Measurements from ENCODE around the gene SMAD2. TPM values are rescaled to one million over a fixed set of nuclear protein-coding genes. Genes with fewer than 3 reads are reported as not detected.

SMAD2 gene
- polyA plus RNA-seq, 1 donor (not counting 4 experiments of a cell fraction or from before 2014, with no cell fraction given) = 87.1 TPM

DNA sequence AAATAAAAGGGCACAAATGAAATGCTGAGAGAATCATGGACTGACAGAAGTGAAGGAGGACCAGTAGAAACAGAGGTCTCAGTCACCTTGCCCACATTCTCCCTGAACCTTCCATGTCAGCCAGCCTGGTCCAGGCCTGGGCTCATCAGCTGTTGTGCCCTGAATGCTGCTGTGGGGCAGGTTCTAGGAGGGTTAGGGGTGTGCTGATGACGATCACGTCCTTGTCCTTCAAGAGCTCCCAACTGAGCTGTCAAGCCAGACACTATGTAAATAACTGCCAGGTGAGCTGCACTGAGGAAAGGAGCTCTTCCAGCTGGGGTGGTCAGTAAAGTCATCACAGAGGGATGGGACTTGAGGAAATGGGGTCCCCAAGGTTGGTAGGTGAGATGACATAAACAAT lies 156.5 kb downstream of the SMAD2 start:
- Histone ChIP-seq H3K4me1 (ENCODE audit: control insufficient read depth, extremely low read depth, insufficient read depth, low read length) (peaks cover 3% of the 10 kb centered on the region), H3K27me3 (ENCODE audit: control insufficient read depth, extremely low read depth, insufficient read depth, low read length) (peaks cover 4% of the 10 kb centered on the region), H3K27ac (ENCODE audit: control insufficient read depth, insufficient read depth, low read length) (no peak overlapping the region), H3K4me2 (ENCODE audit: control insufficient read depth, extremely low read depth, insufficient read depth, low read depth, low read length) (no peak overlapping the region), H3K4me3 (ENCODE audit: control insufficient read depth in 2 of 3, extremely low read depth in 1 of 3, insufficient read depth in 2 of 3, low read depth in 1 of 3, low read length in 3 of 3) (no peak overlapping the region), H3K9ac (ENCODE audit: control insufficient read depth, extremely low read depth, insufficient read depth, low read length) (no peak overlapping the region), H2AFZ (ENCODE audit: control insufficient read depth, low read length) (no peak overlapping the region), H3K36me3 (ENCODE audit: control insufficient read depth in 2 of 2, extremely low read depth in 1 of 2, insufficient read depth in 2 of 2, low read length in 2 of 2) (no peaks in the 10 kb centered on the region), H4K20me1 (ENCODE audit: control insufficient read depth, extremely low read depth, insufficient read depth, low read length) (no peaks in the 10 kb centered on the region), H3K9me1 (ENCODE audit: control insufficient read depth, extremely low read depth, insufficient read depth, low read length) (no peaks in the 10 kb centered on the region), H3K79me2 (ENCODE audit: control insufficient read depth, insufficient read depth, low read length) (no peaks in the 10 kb centered on the region), H3K9me3 (ENCODE audit: control insufficient read depth, low read depth, low read length) (no peaks in the 10 kb centered on the region)
- dilution Hi-C loops (cut with MboI; ENCODE audit: extremely low pct_ligation_motif_present, low sequenced_read_pairs) = no loop called here
- FAIRE-seq (no peak), DNase-seq (ENCODE audit: low read depth, low spot score) (no peak)
- TF ChIP-seq, protein P1, sequence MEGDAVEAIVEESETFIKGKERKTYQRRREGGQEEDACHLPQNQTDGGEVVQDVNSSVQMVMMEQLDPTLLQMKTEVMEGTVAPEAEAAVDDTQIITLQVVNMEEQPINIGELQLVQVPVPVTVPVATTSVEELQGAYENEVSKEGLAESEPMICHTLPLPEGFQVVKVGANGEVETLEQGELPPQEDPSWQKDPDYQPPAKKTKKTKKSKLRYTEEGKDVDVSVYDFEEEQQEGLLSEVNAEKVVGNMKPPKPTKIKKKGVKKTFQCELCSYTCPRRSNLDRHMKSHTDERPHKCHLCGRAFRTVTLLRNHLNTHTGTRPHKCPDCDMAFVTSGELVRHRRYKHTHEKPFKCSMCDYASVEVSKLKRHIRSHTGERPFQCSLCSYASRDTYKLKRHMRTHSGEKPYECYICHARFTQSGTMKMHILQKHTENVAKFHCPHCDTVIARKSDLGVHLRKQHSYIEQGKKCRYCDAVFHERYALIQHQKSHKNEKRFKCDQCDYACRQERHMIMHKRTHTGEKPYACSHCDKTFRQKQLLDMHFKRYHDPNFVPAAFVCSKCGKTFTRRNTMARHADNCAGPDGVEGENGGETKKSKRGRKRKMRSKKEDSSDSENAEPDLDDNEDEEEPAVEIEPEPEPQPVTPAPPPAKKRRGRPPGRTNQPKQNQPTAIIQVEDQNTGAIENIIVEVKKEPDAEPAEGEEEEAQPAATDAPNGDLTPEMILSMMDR (optimal IDR thresholded peaks at IDR 0.05 in 1 of 3, IDR thresholded peaks at IDR 0.05 in 1 of 3, conservative IDR thresholded peaks at IDR 0.05 in 1 of 3; ENCODE audit: extremely low read depth in 1 of 3, insufficient read depth in 2 of 3, low read length in 3 of 3) = no peak
- no peak for TF ChIP-seq EZH2 (IDR thresholded peaks at IDR 0.05; ENCODE audit: low read length)

DNA sequence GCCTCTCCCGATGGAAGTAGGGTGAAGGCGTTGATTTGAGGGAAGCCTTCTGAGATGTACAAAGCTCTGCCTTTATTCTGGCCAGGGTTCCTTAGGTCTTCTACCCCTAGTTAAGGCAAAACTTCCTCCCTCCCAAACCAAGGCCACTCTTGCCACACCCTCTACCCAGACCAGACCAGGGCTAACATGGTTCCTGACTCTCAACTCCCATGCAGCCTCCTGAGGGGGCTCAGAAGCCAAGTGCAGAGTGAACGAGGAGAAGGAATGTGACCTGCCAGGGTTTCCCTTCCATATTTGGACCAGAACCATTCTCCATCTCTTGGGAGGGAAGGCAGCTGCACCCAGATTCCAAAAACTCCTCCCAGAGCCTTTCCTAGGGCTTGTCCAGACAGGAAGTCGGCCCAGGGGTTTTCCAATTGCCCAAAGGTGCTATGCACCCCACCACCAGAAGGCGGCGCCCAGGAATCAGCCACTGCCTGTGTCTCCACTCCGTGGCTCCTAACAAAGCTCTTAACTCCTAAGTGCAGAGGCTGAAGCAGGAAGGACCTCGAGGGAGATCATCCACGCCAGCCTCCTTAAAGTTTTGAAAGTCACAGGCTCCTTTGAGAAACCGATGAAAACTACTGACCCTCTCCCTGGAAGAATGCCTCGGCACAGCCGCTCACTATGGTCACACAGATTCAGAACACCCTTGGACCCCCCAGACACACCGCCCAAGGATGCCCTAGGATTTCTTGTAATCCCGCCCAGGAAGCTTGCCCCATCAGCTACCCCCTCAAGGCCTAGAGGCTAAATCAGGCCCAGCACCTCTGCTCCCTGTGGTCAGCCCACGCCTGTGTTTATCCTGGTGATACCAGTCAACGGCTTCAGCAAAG lies 157.8 kb downstream of the SMAD2 start:
- H3K27ac ChIP-seq (ENCODE audit: control insufficient read depth, insufficient read depth, low read length) = no peak overlapping the region
- no peak overlapping the region for H3K4me2 ChIP-seq (ENCODE audit: control insufficient read depth, extremely low read depth, insufficient read depth, low read depth, low read length)
- no peak overlapping the region for H3K4me3 ChIP-seq (ENCODE audit: control insufficient read depth in 2 of 3, extremely low read depth in 1 of 3, insufficient read depth in 2 of 3, low read depth in 1 of 3, low read length in 3 of 3)
- TF ChIP-seq, protein P1 (optimal IDR thresholded peaks at IDR 0.05 in 1 of 3, IDR thresholded peaks at IDR 0.05 in 1 of 3, conservative IDR thresholded peaks at IDR 0.05 in 1 of 3; ENCODE audit: extremely low read depth in 1 of 3, insufficient read depth in 2 of 3, low read length in 3 of 3) = peak; percentile 76 to 98 (median 89)
- no peak for TF ChIP-seq EZH2 (IDR thresholded peaks at IDR 0.05; ENCODE audit: low read length)
- peak; percentile 81 for FAIRE-seq
- no peaks in the 10 kb centered on the region for H3K9me1 ChIP-seq (ENCODE audit: control insufficient read depth, extremely low read depth, insufficient read depth, low read length)
- H3K9ac ChIP-seq (ENCODE audit: control insufficient read depth, extremely low read depth, insufficient read depth, low read length) = no peak overlapping the region
- dilution Hi-C loops (cut with MboI; ENCODE audit: extremely low pct_ligation_motif_present, low sequenced_read_pairs) = no loop called here
- no peaks in the 10 kb centered on the region for H3K9me3 ChIP-seq (ENCODE audit: control insufficient read depth, low read depth, low read length)
- H3K27me3 ChIP-seq (ENCODE audit: control insufficient read depth, extremely low read depth, insufficient read depth, low read length) = peaks cover 4% of the 10 kb centered on the region
- H3K79me2 ChIP-seq (ENCODE audit: control insufficient read depth, insufficient read depth, low read length) = no peaks in the 10 kb centered on the region
- H2AFZ ChIP-seq (ENCODE audit: control insufficient read depth, low read length) = peak overlapping the region; percentile 57
- H3K4me1 ChIP-seq (ENCODE audit: control insufficient read depth, extremely low read depth, insufficient read depth, low read length) = peaks cover 3% of the 10 kb centered on the region
- no peak for DNase-seq (ENCODE audit: low read depth, low spot score)
- H4K20me1 ChIP-seq (ENCODE audit: control insufficient read depth, extremely low read depth, insufficient read depth, low read length) = no peaks in the 10 kb centered on the region
- H3K36me3 ChIP-seq (ENCODE audit: control insufficient read depth in 2 of 2, extremely low read depth in 1 of 2, insufficient read depth in 2 of 2, low read length in 2 of 2) = no peaks in the 10 kb centered on the region
